ENCODE data around the gene RNF213. TPM values are rescaled to one million over a fixed set of nuclear protein-coding genes. Genes with fewer than 3 reads are reported as not detected.

RNF213 gene
- polyA plus RNA-seq, 1 donor (not counting 4 experiments of a cell fraction or from before 2014, with no cell fraction given): 24.4 TPM

DNA sequence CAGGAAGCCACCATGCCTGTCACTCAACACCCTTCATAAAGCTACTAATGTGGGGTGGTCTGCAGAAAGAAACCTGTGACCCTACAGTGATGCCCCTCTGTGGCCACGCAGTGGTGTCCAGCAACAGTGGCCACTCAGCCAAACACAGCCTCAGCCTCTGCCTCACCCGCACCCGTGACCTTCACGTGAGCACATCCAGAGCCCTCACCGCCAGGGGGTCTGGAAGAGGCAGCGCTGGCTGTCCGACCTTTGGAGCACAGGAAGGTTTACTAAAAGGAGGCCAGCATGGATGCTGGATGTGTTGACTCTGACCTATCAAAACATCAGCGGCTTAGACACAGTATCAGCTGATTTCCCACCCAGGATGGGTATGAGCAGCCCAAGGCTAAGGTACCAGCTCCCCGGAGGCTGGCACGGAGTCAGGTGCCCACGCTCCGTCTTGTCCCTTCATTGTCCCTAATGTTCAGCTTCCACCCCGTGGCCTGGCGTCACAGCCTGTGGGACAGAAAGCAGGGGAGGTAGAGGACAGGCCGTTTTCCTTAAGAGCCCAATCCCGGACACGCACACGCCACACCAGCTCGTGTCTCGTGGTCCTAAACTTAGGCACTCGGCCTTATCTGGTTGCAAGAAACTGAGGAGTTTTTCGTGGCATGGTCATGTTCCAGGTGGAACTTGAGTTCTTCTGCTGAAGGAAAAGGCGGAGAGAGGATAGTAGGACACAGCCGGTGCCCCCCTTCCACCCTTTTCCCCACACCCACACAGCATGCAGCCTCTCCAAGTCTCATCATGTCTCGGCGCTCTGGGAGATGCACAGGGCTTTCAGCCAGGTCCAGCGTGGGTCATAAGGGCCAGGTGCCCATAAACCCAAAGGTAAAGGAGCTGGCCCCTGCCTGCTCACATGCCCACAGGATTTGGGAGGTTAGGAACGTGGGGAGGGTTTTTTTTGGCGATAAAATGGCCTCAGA is 104.6 kb downstream of the RNF213 start:
- DNase-seq (ENCODE audit: low read depth, low spot score) (no peak), FAIRE-seq (no peak)
- no peaks in the 10 kb centered on the region for H3K4me1 ChIP-seq (ENCODE audit: control insufficient read depth, extremely low read depth, insufficient read depth, low read length)
- H3K4me2 ChIP-seq (ENCODE audit: control insufficient read depth, extremely low read depth, insufficient read depth, low read depth, low read length): no peak overlapping the region
- H3K36me3 ChIP-seq (ENCODE audit: control insufficient read depth in 2 of 2, extremely low read depth in 1 of 2, insufficient read depth in 2 of 2, low read length in 2 of 2): peaks cover 46 to 51% of the 10 kb centered on the region in 2 experiments
- H3K9me1 ChIP-seq (ENCODE audit: control insufficient read depth, extremely low read depth, insufficient read depth, low read length): no peaks in the 10 kb centered on the region
- dilution Hi-C loops (cut with MboI; ENCODE audit: extremely low pct_ligation_motif_present, low sequenced_read_pairs): no loop called here
- TF ChIP-seq CTCF (optimal IDR thresholded peaks at IDR 0.05 in 1 of 3, IDR thresholded peaks at IDR 0.05 in 1 of 3, conservative IDR thresholded peaks at IDR 0.05 in 1 of 3; ENCODE audit: extremely low read depth in 1 of 3, insufficient read depth in 2 of 3, low read length in 3 of 3) (no peak), EZH2 (IDR thresholded peaks at IDR 0.05; ENCODE audit: low read length) (no peak)
- H3K27ac ChIP-seq (ENCODE audit: control insufficient read depth, insufficient read depth, low read length): no peak overlapping the region
- no peak overlapping the region for H2AFZ ChIP-seq (ENCODE audit: control insufficient read depth, low read length)
- no peaks in the 10 kb centered on the region for H3K79me2 ChIP-seq (ENCODE audit: control insufficient read depth, insufficient read depth, low read length)
- no peak overlapping the region for H3K9ac ChIP-seq (ENCODE audit: control insufficient read depth, extremely low read depth, insufficient read depth, low read length)
- H3K27me3 ChIP-seq (ENCODE audit: control insufficient read depth, extremely low read depth, insufficient read depth, low read length): no peaks in the 10 kb centered on the region
- no peaks in the 10 kb centered on the region for H3K9me3 ChIP-seq (ENCODE audit: control insufficient read depth, low read depth, low read length)
- no peaks in the 10 kb centered on the region for H4K20me1 ChIP-seq (ENCODE audit: control insufficient read depth, extremely low read depth, insufficient read depth, low read length)
- H3K4me3 ChIP-seq (ENCODE audit: control insufficient read depth in 2 of 3, extremely low read depth in 1 of 3, insufficient read depth in 2 of 3, low read depth in 1 of 3, low read length in 3 of 3): no peak overlapping the region

GRCh38 chr17:80365983-80366382 is 105.3 kb downstream of the RNF213 start:
- TF ChIP-seq EZH2 (IDR thresholded peaks at IDR 0.05; ENCODE audit: low read length): no peak
- TF ChIP-seq CTCF (optimal IDR thresholded peaks at IDR 0.05 in 1 of 3, IDR thresholded peaks at IDR 0.05 in 1 of 3, conservative IDR thresholded peaks at IDR 0.05 in 1 of 3; ENCODE audit: extremely low read depth in 1 of 3, insufficient read depth in 2 of 3, low read length in 3 of 3): no peak
- H2AFZ ChIP-seq (ENCODE audit: control insufficient read depth, low read length): no peak overlapping the region
- no peak for DNase-seq (ENCODE audit: low read depth, low spot score)
- no peaks in the 10 kb centered on the region for H3K79me2 ChIP-seq (ENCODE audit: control insufficient read depth, insufficient read depth, low read length)
- H4K20me1 ChIP-seq (ENCODE audit: control insufficient read depth, extremely low read depth, insufficient read depth, low read length): no peaks in the 10 kb centered on the region
- H3K9me1 ChIP-seq (ENCODE audit: control insufficient read depth, extremely low read depth, insufficient read depth, low read length): no peaks in the 10 kb centered on the region
- no peak overlapping the region for H3K9ac ChIP-seq (ENCODE audit: control insufficient read depth, extremely low read depth, insufficient read depth, low read length)
- H3K27me3 ChIP-seq (ENCODE audit: control insufficient read depth, extremely low read depth, insufficient read depth, low read length): no peaks in the 10 kb centered on the region
- dilution Hi-C loops (cut with MboI; ENCODE audit: extremely low pct_ligation_motif_present, low sequenced_read_pairs): no loop called here
- no peaks in the 10 kb centered on the region for H3K4me1 ChIP-seq (ENCODE audit: control insufficient read depth, extremely low read depth, insufficient read depth, low read length)
- no peak overlapping the region for H3K27ac ChIP-seq (ENCODE audit: control insufficient read depth, insufficient read depth, low read length)
- no peak for FAIRE-seq
- no peak overlapping the region for H3K4me3 ChIP-seq (ENCODE audit: control insufficient read depth in 2 of 3, extremely low read depth in 1 of 3, insufficient read depth in 2 of 3, low read depth in 1 of 3, low read length in 3 of 3)
- peaks cover 42 to 44% of the 10 kb centered on the region in 2 experiments for H3K36me3 ChIP-seq (ENCODE audit: control insufficient read depth in 2 of 2, extremely low read depth in 1 of 2, insufficient read depth in 2 of 2, low read length in 2 of 2)
- H3K9me3 ChIP-seq (ENCODE audit: control insufficient read depth, low read depth, low read length): no peaks in the 10 kb centered on the region
- no peak overlapping the region for H3K4me2 ChIP-seq (ENCODE audit: control insufficient read depth, extremely low read depth, insufficient read depth, low read depth, low read length)

All from keratinocyte (primary cell).